VCaP (cell line): ENCODE results near the gene ZNF771.

Experiments
- H3K27ac ChIP-seq: fragments of 450-650 bp; 2 replicates; pipeline ENCODE4 v1.5.1; 2017
- TF ChIP-seq, protein P1 (sequence below): fragments of 450-650 bp; conservative IDR thresholded peaks from 2 replicates; pipeline ENCODE4 v1.5.1; 2017; ENCODE audit warnings: mild to moderate bottlenecking, moderate library complexity

Gene ZNF771

GRCh38 chr16:30417529-30418349, 10.3 kb downstream of the ZNF771 start:
- peak overlapping the region; percentile 74 for H3K27ac ChIP-seq
- TF ChIP-seq, protein P1, sequence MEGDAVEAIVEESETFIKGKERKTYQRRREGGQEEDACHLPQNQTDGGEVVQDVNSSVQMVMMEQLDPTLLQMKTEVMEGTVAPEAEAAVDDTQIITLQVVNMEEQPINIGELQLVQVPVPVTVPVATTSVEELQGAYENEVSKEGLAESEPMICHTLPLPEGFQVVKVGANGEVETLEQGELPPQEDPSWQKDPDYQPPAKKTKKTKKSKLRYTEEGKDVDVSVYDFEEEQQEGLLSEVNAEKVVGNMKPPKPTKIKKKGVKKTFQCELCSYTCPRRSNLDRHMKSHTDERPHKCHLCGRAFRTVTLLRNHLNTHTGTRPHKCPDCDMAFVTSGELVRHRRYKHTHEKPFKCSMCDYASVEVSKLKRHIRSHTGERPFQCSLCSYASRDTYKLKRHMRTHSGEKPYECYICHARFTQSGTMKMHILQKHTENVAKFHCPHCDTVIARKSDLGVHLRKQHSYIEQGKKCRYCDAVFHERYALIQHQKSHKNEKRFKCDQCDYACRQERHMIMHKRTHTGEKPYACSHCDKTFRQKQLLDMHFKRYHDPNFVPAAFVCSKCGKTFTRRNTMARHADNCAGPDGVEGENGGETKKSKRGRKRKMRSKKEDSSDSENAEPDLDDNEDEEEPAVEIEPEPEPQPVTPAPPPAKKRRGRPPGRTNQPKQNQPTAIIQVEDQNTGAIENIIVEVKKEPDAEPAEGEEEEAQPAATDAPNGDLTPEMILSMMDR: peak; percentile 36

DNA sequence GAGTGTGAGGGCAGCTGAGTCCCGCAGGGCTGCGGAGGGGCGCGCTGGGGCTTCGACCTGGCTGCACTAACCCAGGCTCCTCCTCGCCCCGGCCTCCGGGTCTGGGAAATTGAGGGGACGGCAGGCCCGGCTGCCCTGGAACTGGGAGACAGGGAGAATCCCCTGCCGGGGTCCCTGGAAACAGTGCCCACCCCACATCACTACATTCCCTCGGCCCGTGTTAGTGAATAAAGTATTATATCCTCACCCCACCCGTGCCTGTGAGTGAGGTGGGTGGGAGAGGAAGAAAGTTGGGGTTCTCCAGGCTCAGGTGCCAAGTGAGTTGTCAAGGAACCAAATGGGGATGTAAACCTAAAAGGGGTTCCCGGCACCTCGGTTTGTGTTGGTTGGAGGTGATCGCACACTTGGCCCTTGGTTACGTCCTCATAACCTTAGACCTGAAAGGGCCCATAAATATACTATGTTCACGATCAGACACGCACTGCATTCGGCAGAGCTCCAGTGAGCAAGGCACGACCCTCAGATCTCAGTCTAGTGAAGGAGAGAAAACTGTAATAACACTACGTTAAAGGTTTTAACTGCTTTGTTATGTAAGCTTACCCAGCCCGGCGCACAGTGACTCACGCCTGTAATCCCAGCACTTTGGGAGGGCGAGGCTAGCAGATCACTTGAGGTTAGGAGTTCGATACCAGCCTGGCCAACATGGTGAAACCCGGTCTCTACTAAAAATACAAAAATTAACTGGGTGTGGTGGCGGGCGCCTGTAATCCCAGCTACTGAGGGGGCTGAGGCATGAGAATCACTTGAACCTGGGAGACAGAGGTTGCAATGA, 11.2 kb downstream of the ZNF771 start:
- H3K27ac ChIP-seq: peak overlapping the region; percentile 74

GRCh38 chr16:30421010-30421409, 13.6 kb downstream of the ZNF771 start:
- no peak overlapping the region for H3K27ac ChIP-seq
- TF ChIP-seq, protein P1: no peak

More for the DNA sequence above, 11.2 kb downstream of the ZNF771 start:
- TF ChIP-seq, protein P1: no peak

DNA sequence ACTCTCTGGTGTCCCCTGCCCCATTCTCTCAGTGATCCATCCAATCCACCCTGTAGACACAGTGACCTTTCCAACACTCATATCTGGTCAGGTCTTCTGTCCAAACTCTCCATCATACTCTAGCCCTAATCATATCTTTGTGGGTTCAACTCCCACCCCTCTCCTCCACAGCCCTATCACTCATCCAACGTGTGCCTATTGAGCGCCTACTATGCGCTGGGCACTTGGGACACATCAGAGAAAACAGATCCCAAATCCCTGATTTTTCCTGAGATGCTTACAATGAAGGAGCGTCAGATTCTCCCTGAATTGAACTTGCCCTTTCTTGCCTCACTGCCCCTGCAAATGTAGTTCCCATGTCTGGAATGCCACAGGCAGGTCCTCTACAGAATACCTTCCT, 20.6 kb downstream of the ZNF771 start:
- H3K27ac ChIP-seq: peak overlapping the region; percentile 63; the same call in 1 of the 2 replicates
- TF ChIP-seq, protein P1: no peak

DNA sequence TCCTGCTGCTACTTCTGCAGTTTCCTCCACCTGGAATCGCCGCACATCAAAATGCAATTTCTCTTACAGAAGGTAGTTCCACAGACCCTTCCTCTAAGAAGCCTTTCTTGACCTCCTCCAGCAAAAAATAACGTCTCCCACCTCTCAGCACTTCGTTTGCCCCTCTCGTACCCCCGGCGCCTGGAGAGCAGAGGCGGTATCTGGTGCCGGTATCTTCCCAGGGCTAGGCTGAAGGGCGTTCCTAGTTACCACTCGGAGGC, 21.9 kb downstream of the ZNF771 start:
- peak overlapping the region; percentile 63 for H3K27ac ChIP-seq
- TF ChIP-seq, protein P1: no peak

DNA sequence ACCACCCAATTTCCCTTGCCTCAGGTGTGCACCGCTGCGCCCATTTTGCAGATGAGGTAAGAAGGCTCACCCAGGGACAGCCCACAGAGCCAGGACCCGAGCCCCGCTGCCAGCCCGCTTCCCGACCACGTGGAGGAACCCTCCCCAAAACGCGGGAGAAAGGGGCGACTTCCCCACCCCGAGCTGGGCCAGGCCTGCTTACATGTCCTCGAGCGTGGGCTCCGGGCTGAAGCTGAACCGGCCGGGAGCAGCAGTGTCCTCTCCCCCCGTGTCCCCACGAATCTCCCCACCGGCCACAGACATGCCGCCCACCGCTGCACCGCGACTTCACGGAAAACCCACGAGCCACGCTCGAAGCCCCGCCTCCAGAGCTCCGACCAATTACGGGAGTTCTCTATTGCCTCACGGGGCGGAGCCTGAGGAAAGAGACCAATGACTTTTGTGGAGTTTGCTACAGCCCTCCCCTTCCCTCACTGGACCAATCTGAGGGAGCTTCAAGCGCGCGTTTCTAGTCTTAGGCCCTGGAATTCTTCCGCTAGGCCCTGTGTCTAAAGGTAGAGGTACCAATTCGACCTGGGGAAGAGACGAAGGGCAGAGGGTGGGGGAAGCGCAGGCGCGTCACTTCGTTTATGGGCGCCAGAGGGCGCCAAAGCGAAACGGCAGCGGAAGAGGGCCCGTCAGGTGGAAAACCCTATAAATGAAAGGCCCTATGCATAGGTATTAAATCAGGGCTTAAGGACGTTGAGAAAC, 22.4 kb downstream of the ZNF771 start, which contains the start of gene DCTPP1:
DCTPP1 (minus strand) TSS at position 353 of the 750 bp plus-strand sequence; CDS start at position 303, 50 bp downstream.
- H3K27ac ChIP-seq: peak within 1 kb of the TSS; percentile 63
- TF ChIP-seq, protein P1: peak; percentile 85

DNA sequence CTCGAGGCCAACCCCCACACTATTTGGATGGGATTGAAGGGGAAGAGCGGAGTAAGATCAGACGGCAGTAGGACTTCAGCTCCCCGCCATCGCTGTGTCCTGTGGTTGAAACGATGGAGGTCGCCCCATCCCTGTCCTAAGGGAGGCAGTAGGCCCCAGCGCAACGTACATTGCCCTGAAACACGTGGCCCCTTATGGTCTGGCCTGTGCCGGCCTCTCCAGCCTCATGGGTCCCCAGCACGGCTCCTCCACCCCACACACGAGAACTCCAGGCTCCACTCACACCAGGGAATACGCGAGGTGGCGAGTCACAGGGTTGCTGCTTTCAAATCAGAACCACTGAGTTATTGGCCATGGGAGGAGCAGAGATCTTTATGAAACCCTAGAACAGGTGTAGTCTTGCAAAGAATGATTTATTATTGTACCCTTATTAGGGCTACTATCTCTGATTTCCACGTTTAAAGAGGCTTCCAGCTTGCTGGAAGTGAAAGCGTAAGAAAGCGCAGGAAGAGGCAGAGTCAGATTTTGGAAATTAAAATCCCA, 23.1 kb downstream of the ZNF771 start:
- TF ChIP-seq, protein P1: peak; percentile 45
- peak overlapping the region; percentile 49 for H3K27ac ChIP-seq
